Osteoblast (primary cell): ENCODE results near the gene GTPBP8. TPM values are rescaled to one million over a fixed set of nuclear protein-coding genes. Genes with fewer than 3 reads are reported as not detected.

Experiments used
- DNase-seq: peaks from one replicate; pipeline ENCODE4 v3.0.0; 2011; ENCODE audit warnings: low spot score, mixed read lengths; ENCODE audit not compliant: insufficient read length; ENCODE audit errors: missing footprints
- H2AFZ ChIP-seq: 2 replicates; pipeline ENCODE4 v1.6.0; 2011; ENCODE audit warnings: mild to moderate bottlenecking, low read length
- H3K27ac ChIP-seq: 2 replicates; pipeline ENCODE4 v1.5.1; 2011; ENCODE audit warnings: mild to moderate bottlenecking, low read depth, low read length, moderate library complexity
- H3K27me3 ChIP-seq: 2 replicates; pipeline ENCODE4 v1.6.0; 2012; ENCODE audit warnings: mild to moderate bottlenecking, control low read depth, inconsistent platforms, low read length, moderate library complexity; ENCODE audit not compliant: insufficient read depth
- H3K36me3 ChIP-seq: 2 replicates; pipeline ENCODE4 v1.5.1; 2011; ENCODE audit warnings: mild to moderate bottlenecking, low read length, control low read depth, moderate library complexity; ENCODE audit not compliant: insufficient read depth
- H3K4me1 ChIP-seq: 2 replicates; pipeline ENCODE4 v1.5.1; 2011; ENCODE audit warnings: mild to moderate bottlenecking, low read length, control low read depth, moderate library complexity; ENCODE audit not compliant: insufficient read depth
- H3K4me2 ChIP-seq: 2 replicates; pipeline ENCODE4 v1.6.0; 2011; ENCODE audit warnings: mild to moderate bottlenecking, low read length; ENCODE audit not compliant: insufficient read depth
- H3K4me3 ChIP-seq: fragments of 200-600 bp; sonication (generic); 3 replicates; pipeline ENCODE4 v1.5.1; 2012; ENCODE audit warnings: mild to moderate bottlenecking, low read length, inconsistent platforms; ENCODE audit not compliant: insufficient read depth
- H3K79me2 ChIP-seq: 2 replicates; pipeline ENCODE4 v1.6.0; 2012; ENCODE audit warnings: mild to moderate bottlenecking, low read length, control low read depth, inconsistent platforms; ENCODE audit not compliant: insufficient read depth
- H3K9me3 ChIP-seq: 2 replicates; pipeline ENCODE4 v1.5.1; 2011; ENCODE audit warnings: low read depth, low read length, control low read depth
- H4K20me1 ChIP-seq: 2 replicates; pipeline ENCODE4 v1.6.0; 2012; ENCODE audit warnings: mild to moderate bottlenecking, low read length, control low read depth; ENCODE audit not compliant: insufficient read depth
- total RNA-seq: library from RNA; depleted of rRNA; stranded (reverse); fragments of >200 nt; gene quantifications from 2 replicates; pipeline ENCODE4 v1.2.3, GENCODE V29; 2012
- TF ChIP-seq, protein P1 (sequence below): IDR thresholded peaks from 2 replicates; pipeline ENCODE4 v1.5.1; 2011; ENCODE audit warnings: mild to moderate bottlenecking, low read depth, low read length, moderate library complexity; ENCODE audit errors: extremely low read depth

Gene GTPBP8
- total RNA-seq, 1 donor, result 54.6 TPM

DNA sequence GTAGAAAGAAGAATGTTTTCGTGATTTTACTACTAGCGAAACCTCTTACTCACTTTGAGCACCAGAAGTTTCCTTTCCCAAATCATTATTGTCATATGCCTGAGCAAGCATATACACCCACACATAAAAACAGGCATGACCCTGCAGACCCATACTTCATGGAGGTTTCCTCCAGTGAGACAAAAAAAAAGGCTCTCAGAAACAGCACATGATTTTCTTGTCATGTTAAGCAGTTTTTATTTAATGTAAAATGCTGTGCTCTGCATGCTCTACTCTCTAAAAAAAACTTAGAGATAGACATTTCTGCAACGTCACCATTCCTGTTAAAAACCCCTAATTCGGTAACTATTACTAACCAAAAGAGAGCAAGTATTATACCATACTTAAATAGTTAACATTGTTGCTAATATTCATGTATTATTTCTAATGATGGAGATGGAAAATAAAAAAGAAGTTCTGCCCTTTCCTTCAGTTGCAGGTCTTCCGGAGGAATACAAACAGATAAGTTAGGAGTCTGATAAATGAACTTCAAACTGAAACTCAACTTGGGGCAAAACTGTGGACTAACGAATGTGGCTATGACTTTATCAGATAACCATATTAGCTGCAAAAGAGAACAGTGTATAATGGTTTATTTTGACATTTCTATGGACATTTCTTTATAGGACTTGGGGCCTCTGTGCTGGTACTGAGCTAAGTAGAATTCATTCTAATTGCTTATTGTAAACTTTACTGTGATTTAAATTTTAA, 31.8 kb upstream of the GTPBP8 start:
- H3K36me3 ChIP-seq, result no peaks in the 10 kb centered on the region
- no peaks in the 10 kb centered on the region for H3K79me2 ChIP-seq
- H3K4me1 ChIP-seq, result no peaks in the 10 kb centered on the region
- H3K9me3 ChIP-seq, result no peaks in the 10 kb centered on the region
- H3K27ac ChIP-seq, result no peak overlapping the region
- no peaks in the 10 kb centered on the region for H4K20me1 ChIP-seq
- TF ChIP-seq, protein P1, sequence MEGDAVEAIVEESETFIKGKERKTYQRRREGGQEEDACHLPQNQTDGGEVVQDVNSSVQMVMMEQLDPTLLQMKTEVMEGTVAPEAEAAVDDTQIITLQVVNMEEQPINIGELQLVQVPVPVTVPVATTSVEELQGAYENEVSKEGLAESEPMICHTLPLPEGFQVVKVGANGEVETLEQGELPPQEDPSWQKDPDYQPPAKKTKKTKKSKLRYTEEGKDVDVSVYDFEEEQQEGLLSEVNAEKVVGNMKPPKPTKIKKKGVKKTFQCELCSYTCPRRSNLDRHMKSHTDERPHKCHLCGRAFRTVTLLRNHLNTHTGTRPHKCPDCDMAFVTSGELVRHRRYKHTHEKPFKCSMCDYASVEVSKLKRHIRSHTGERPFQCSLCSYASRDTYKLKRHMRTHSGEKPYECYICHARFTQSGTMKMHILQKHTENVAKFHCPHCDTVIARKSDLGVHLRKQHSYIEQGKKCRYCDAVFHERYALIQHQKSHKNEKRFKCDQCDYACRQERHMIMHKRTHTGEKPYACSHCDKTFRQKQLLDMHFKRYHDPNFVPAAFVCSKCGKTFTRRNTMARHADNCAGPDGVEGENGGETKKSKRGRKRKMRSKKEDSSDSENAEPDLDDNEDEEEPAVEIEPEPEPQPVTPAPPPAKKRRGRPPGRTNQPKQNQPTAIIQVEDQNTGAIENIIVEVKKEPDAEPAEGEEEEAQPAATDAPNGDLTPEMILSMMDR, result no peak
- DNase-seq, result no peak
- H3K27me3 ChIP-seq, result peaks cover 14% of the 10 kb centered on the region
- H3K4me3 ChIP-seq, result no peak overlapping the region
- H3K4me2 ChIP-seq, result no peak overlapping the region
- H2AFZ ChIP-seq, result no peak overlapping the region

DNA sequence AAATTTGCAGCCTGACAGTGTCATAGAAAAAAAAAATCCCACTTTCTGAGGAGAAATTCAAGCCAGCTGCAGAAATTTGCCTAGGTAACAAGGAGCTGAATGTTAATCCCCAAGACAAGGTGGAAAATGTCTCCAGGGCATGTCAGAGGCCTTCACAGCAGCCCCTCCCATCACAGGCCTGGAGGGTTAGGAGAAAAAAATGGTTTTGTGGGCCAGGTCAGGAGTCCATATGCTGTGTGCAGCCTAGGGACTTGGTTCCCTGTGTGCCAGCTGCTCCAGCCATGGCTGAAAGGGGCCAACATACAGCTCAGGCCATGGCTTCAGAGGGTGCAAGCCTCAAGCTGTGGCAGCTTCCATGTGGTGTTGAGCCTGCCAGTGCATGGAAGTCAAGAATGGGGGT, 27.1 kb upstream of the GTPBP8 start:
- H3K27ac ChIP-seq, result no peak overlapping the region
- no peaks in the 10 kb centered on the region for H4K20me1 ChIP-seq
- no peaks in the 10 kb centered on the region for H3K79me2 ChIP-seq
- H3K4me1 ChIP-seq, result no peaks in the 10 kb centered on the region
- DNase-seq, result no peak
- no peaks in the 10 kb centered on the region for H3K9me3 ChIP-seq
- TF ChIP-seq, protein P1, result no peak
- no peaks in the 10 kb centered on the region for H3K36me3 ChIP-seq
- H3K27me3 ChIP-seq, result peaks cover 28% of the 10 kb centered on the region
- no peak overlapping the region for H3K4me3 ChIP-seq
- no peak overlapping the region for H3K4me2 ChIP-seq
- H2AFZ ChIP-seq, result no peak overlapping the region

DNA sequence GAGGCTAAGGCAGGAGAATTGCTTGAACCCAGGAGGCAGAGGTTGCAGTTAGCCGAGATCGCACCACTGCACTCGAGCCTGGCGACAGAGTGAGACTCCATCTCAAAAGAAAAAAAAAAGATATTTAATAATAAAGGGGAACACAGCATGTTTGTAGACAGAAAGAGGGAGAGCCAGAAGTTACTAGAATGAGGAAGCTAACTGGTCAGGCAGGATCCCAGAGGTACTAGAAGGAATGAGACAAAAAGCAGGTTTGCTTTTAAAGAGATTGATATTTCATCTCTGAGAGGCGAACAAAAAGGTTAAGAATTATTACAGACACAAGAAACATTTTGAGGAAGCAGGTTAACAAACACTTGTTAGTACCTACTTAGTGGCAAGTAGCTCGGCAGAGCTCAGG, 25.1 kb upstream of the GTPBP8 start:
- H3K4me2 ChIP-seq, result no peak overlapping the region
- TF ChIP-seq, protein P1, result no peak
- H3K36me3 ChIP-seq, result no peaks in the 10 kb centered on the region
- no peak for DNase-seq
- H3K27me3 ChIP-seq, result peaks cover 20% of the 10 kb centered on the region
- H3K4me1 ChIP-seq, result no peaks in the 10 kb centered on the region
- no peak overlapping the region for H3K27ac ChIP-seq
- no peak overlapping the region for H3K4me3 ChIP-seq
- no peaks in the 10 kb centered on the region for H3K9me3 ChIP-seq
- H2AFZ ChIP-seq, result no peak overlapping the region
- H3K79me2 ChIP-seq, result no peaks in the 10 kb centered on the region
- no peaks in the 10 kb centered on the region for H4K20me1 ChIP-seq

DNA sequence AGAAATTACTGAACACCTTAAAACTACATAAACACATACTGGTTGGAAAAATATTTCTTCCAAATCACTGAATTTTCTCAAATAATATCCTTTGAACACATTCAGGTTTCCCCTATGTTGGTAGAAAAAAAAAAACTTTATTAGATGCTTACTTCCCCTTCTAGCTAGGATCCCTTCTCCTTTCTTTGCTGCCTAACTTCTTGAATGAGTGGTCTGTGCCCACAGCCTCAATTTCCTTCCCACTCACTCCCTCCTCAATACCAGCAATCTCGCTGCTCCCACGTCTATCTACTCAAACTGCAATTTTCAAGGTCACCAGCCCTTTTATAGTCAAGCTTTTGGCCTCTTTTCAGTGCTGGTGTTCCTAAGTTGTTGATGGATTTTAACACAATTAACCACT, 24.2 kb upstream of the GTPBP8 start:
- H3K79me2 ChIP-seq, result no peaks in the 10 kb centered on the region
- no peaks in the 10 kb centered on the region for H4K20me1 ChIP-seq
- peaks cover 29% of the 10 kb centered on the region for H3K27me3 ChIP-seq
- H3K36me3 ChIP-seq, result no peaks in the 10 kb centered on the region
- TF ChIP-seq, protein P1, result no peak
- H3K27ac ChIP-seq, result no peak overlapping the region
- H3K4me2 ChIP-seq, result no peak overlapping the region
- H2AFZ ChIP-seq, result no peak overlapping the region
- H3K9me3 ChIP-seq, result no peaks in the 10 kb centered on the region
- no peak overlapping the region for H3K4me3 ChIP-seq
- no peak for DNase-seq
- H3K4me1 ChIP-seq, result no peaks in the 10 kb centered on the region
